Measurements from ENCODE around the gene SALL2. TPM values are rescaled to one million over a fixed set of nuclear protein-coding genes. Genes with fewer than 3 reads are reported as not detected.

Gene SALL2
- total RNA-seq, 1 donor from 2014 or later = 29.7 TPM

- no peak for DNase-seq (ENCODE audit: low read depth)
- no peak overlapping the region for H3K4me3 ChIP-seq (ENCODE audit: low read depth, low read length)
- TF ChIP-seq, protein P1, sequence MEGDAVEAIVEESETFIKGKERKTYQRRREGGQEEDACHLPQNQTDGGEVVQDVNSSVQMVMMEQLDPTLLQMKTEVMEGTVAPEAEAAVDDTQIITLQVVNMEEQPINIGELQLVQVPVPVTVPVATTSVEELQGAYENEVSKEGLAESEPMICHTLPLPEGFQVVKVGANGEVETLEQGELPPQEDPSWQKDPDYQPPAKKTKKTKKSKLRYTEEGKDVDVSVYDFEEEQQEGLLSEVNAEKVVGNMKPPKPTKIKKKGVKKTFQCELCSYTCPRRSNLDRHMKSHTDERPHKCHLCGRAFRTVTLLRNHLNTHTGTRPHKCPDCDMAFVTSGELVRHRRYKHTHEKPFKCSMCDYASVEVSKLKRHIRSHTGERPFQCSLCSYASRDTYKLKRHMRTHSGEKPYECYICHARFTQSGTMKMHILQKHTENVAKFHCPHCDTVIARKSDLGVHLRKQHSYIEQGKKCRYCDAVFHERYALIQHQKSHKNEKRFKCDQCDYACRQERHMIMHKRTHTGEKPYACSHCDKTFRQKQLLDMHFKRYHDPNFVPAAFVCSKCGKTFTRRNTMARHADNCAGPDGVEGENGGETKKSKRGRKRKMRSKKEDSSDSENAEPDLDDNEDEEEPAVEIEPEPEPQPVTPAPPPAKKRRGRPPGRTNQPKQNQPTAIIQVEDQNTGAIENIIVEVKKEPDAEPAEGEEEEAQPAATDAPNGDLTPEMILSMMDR (conservative IDR thresholded peaks at IDR 0.05; ENCODE audit: low read depth, low read length) = no peak
Observed at GRCh38 chr14:21520767-21521166, 5.4 kb downstream of the SALL2 start.

GRCh38 chr14:21518725-21519124, 7.4 kb downstream of the SALL2 start:
- TF ChIP-seq, protein P1 (conservative IDR thresholded peaks at IDR 0.05; ENCODE audit: low read depth, low read length) = no peak

DNA sequence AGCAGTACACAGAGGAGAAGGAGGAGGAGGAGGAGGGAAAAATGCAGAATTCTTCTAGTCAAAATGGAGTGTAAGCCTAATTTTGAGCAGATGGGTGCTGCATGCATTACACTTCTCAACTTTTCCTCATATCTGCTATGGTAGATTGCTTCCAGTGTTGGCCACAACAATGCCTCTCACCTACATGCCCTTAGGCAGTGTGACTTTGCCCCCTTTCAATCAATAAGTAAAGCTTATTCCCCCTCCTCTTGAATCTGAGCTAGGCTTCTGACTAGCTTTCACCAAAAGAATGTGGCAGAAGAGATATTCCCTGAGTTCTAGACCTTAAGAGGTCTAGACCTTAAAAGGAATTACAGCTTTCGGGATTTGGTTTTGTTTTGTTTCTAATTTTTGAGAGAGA, 11.8 kb downstream of the SALL2 start:
- no peak for DNase-seq (ENCODE audit: low read depth)
- TF ChIP-seq, protein P1 (conservative IDR thresholded peaks at IDR 0.05; ENCODE audit: low read depth, low read length) = no peak
- no peak overlapping the region for H3K4me3 ChIP-seq (ENCODE audit: low read depth, low read length)

More at GRCh38 chr14:21518725-21519124, 7.4 kb downstream of the SALL2 start:
- H3K4me3 ChIP-seq (ENCODE audit: low read depth, low read length) = no peak overlapping the region
- DNase-seq (ENCODE audit: low read depth) = no peak

DNA sequence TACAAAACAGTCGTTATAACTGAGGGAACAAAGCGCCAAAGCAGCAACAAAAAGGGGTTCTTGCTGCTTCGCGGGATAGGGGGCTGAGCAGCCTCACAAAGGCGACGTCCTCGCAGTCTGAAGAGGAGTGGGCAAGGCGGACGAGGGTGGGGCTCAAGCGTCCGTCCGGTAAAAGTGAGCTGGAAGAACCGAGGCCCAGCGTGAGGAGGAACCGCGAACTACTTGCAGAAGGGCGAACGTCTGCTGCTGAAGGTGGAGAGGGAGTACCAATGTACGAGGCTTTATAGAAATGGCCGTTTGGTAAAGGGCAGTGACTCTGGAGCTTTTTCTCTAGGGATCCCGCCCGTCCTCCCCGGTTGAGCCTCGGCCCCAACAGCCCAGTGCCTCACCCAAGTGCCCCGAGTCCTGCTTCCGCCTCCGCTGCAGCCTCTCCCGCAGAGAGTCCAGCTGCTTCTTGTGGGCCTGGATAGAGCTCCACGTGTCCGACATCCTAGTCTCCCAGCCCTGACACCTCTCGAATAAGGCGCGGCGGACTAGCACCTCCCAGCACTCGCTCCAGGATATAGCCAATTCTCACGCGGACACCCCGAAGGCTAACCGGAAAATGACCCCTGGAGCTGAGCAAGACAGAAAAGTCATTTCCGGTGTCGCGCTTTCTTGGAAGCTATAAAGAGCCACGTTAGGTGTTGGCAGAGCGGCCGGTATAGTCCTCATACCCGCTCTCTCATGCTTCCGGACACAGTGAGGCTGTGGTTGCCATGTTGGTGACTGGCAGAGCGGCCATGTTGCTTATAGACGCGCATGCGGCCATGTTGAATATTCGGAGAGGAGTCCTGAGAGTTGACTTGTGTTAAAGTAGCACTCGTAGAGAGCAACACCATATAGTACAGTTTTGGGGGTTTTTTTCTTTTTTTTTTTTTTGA, 15.2 kb downstream of the SALL2 start, which contains the start of gene METTL3:
Gene METTL3 (minus strand): TSS at position 606 of the 923 bp plus-strand sequence. CDS start 117 bp downstream, at position 489.
- H3K4me3 ChIP-seq (ENCODE audit: low read depth, low read length) = peak within 1 kb of the TSS; percentile 98
- TF ChIP-seq, protein P1 (conservative IDR thresholded peaks at IDR 0.05; ENCODE audit: low read depth, low read length) = no peak
- DNase-seq (ENCODE audit: low read depth) = peak; percentile 94

DNA sequence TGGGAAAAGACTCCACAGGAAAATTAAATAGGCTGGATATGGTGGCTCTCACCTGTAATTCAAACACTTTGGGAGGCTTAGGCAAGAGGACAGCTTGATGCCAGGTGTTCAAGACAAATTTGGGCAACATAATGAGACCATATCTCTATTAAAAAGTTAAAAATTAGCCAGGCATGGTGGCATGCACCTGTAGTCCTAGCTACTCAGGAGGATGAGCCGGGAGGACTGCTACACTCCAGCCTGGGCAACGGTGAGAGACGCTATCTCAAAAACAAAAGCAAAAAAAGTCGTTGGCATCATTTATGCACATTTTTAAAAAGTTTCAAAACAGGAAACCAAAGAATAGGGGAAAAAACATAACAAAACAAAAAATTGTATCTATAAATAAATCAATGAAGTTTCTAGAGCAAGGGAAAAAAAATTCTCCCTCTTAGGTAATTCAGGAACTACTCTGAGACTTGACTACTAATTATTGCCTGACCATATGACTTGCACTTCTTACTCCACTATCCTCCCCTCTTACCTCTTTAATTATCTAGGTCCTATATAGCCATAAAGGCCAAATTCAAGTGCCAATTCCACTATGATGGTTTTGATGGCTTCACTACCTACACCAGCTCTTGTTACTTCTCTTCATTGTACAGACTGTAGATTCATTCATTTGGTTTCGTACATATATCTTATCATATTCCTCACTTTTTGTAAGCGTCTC, 16.6 kb downstream of the SALL2 start:
- DNase-seq (ENCODE audit: low read depth) = no peak
- H3K4me3 ChIP-seq (ENCODE audit: low read depth, low read length) = peak overlapping the region; percentile 98
- TF ChIP-seq, protein P1 (conservative IDR thresholded peaks at IDR 0.05; ENCODE audit: low read depth, low read length) = no peak

- no peak overlapping the region for H3K4me3 ChIP-seq (ENCODE audit: low read depth, low read length)
- DNase-seq (ENCODE audit: low read depth) = no peak
- TF ChIP-seq, protein P1 (conservative IDR thresholded peaks at IDR 0.05; ENCODE audit: low read depth, low read length) = no peak
Observed at GRCh38 chr14:21506557-21506956, 19.6 kb downstream of the SALL2 start.

Data from epithelial cell of proximal tubule (primary cell).